GM12864 (cell line): ENCODE results near the gene BCKDHB.

Source experiments
- DNase-seq: peaks from one replicate; pipeline ENCODE4 v3.0.0-alpha.2; 2011; ENCODE audit warnings: low read depth
- H3K4me3 ChIP-seq: 2 replicates; pipeline ENCODE4 v1.5.1; 2011; ENCODE audit warnings: mild to moderate bottlenecking, low read depth, low read length, control low read depth
- CTCF ChIP-seq: IDR thresholded peaks from 2 replicates; pipeline ENCODE4 v1.5.1; 2011; ENCODE audit warnings: low read depth, mild to moderate bottlenecking, moderate library complexity, low read length, control low read depth, inconsistent platforms; ENCODE audit errors: missing control alignments

BCKDHB gene

GRCh38 chr6:80304014-80304413 lies 197.5 kb downstream of the BCKDHB start:
- no peak for DNase-seq
- H3K4me3 ChIP-seq, result no peak overlapping the region
- TF ChIP-seq CTCF, result no peak

GRCh38 chr6:80314531-80314930 lies 208.1 kb downstream of the BCKDHB start:
- no peak overlapping the region for H3K4me3 ChIP-seq
- TF ChIP-seq CTCF, result no peak
- no peak for DNase-seq

GRCh38 chr6:80316686-80317231 lies 210.3 kb downstream of the BCKDHB start:
- no peak overlapping the region for H3K4me3 ChIP-seq
- no peak for TF ChIP-seq CTCF
- DNase-seq, result no peak

- TF ChIP-seq CTCF, result no peak
- H3K4me3 ChIP-seq, result no peak overlapping the region
- no peak for DNase-seq
Measured at GRCh38 chr6:80319196-80319595, 212.7 kb downstream of the BCKDHB start.

- no peak for TF ChIP-seq CTCF
- DNase-seq, result no peak
- H3K4me3 ChIP-seq, result no peak overlapping the region
Measured at GRCh38 chr6:80321011-80321410, 214.5 kb downstream of the BCKDHB start.

GRCh38 chr6:80325742-80326141 lies 219.3 kb downstream of the BCKDHB start:
- TF ChIP-seq CTCF, result no peak
- no peak for DNase-seq
- H3K4me3 ChIP-seq, result no peak overlapping the region

- no peak for TF ChIP-seq CTCF
- DNase-seq, result no peak
- H3K4me3 ChIP-seq, result no peak overlapping the region
Measured at GRCh38 chr6:80328652-80329051, 222.2 kb downstream of the BCKDHB start.
